CD4-positive, alpha-beta T cell (primary cell): ENCODE measurements around the gene MICAL3. TPM values are rescaled to one million over a fixed set of nuclear protein-coding genes. Genes with fewer than 3 reads are reported as not detected.

Experiments
- ATAC-seq: fragments of 200-7000 bp; cut with Tn5 transposase; one replicate; pipeline ENCODE4 v1.10.0; 2022; ENCODE audit warnings: mild to moderate bottlenecking; ENCODE audit not compliant: poor library complexity
- CTCF ChIA-PET: fragments of 350-600 bp; sonication (Branson Sonifier 250); formaldehyde crosslinking; loops from one replicate; lab custom pipeline; 2021; ENCODE audit warnings: antibody characterized with exemption, inconsistent platforms; lab: Charles Lee
- POLR2A ChIA-PET: fragments of 350-600 bp; sonication (Branson Sonifier 250); formaldehyde crosslinking; loops from one replicate; lab custom pipeline; 2021; ENCODE audit warnings: antibody characterized with exemption, inconsistent platforms; lab: Charles Lee
- DNase-seq, 14 experiments: peaks; one replicate each; pipeline ENCODE4 v3.0.0-alpha.2; 2013 to 2020; ENCODE audit warnings: mixed read lengths in 2 of 14
- H3K27ac ChIP-seq, 2 donors: one replicate each; pipeline versions ENCODE4 v1.5.1 to v1.7.0; 2013; ENCODE audit warnings: low read length in 2 of 2, low read depth in 1 of 2, mild to moderate bottlenecking in 1 of 2
- H3K27me3 ChIP-seq, 2 experiments: 1 replicate in 1 of 2; 2 replicates in 1 of 2; pipeline versions ENCODE4 v1.6.1 to v1.7.0; 2013; ENCODE audit warnings: low read length in 2 of 2, control low read depth in 1 of 2, mild to moderate bottlenecking in 1 of 2, moderate library complexity in 1 of 2; ENCODE audit not compliant: insufficient read depth in 2 of 2, control insufficient read depth in 1 of 2
- H3K36me3 ChIP-seq: one replicate; pipeline ENCODE4 v1.6.1; 2013; ENCODE audit warnings: low read length, control low read depth; ENCODE audit not compliant: insufficient read depth
- H3K4me1 ChIP-seq: one replicate; pipeline ENCODE4 v1.6.1; 2013; ENCODE audit warnings: low read length, control low read depth; ENCODE audit not compliant: insufficient read depth
- H3K4me3 ChIP-seq: one replicate; pipeline ENCODE4 v1.5.1; 2013; ENCODE audit warnings: mild to moderate bottlenecking, low read length, moderate library complexity
- H3K9me3 ChIP-seq, 2 experiments: 1 replicate in 1 of 2; 2 replicates in 1 of 2; pipeline versions ENCODE4 v1.6.1 to v1.7.0; 2013; ENCODE audit warnings: low read length in 2 of 2, mild to moderate bottlenecking in 2 of 2, control low read depth in 1 of 2, moderate library complexity in 1 of 2; ENCODE audit not compliant: control insufficient read depth in 1 of 2, insufficient read depth in 1 of 2
- H3K27ac Mint-ChIP-seq: one replicate; pipeline ENCODE4 v1.8.0; 2020; ENCODE audit warnings: mixed read lengths
- H3K27me3 Mint-ChIP-seq: one replicate; pipeline ENCODE4 v1.8.0; 2021; ENCODE audit warnings: mixed read lengths
- H3K36me3 Mint-ChIP-seq: one replicate; pipeline ENCODE4 v1.8.0; 2021; ENCODE audit warnings: low read depth, mixed read lengths
- H3K4me1 Mint-ChIP-seq: one replicate; pipeline ENCODE4 v1.8.0; 2021; ENCODE audit warnings: low read depth, mixed read lengths
- H3K4me3 Mint-ChIP-seq: one replicate; pipeline ENCODE4 v1.8.0; 2020; ENCODE audit warnings: mild to moderate bottlenecking, mixed read lengths
- H3K9me3 Mint-ChIP-seq: one replicate; pipeline ENCODE4 v1.8.0; 2020; ENCODE audit warnings: mixed read lengths
- intact Hi-C, 2 experiments: fragments of 100-400 bp; cut with DNase I in 1 of 2; cut with micrococcal nuclease in 1 of 2; formaldehyde crosslinking; loops; one replicate each; pipeline versions ENCODE4 v1.15.1 to v1.9.0; 2023 to 2025; cut with DNase I, micrococcal nuclease
- total RNA-seq, 174 experiments: library from RNA in 2 of 174; stranded (reverse) in 2 of 174; gene quantifications; one replicate each; pipeline ENCODE4 v1.2.3 and lab custom pipeline; 2021 to 2026
- TF ChIP-seq, protein P1 (sequence below): fragments of 200-600 bp; IDR thresholded peaks from one replicate; pipeline ENCODE4 v1.8.0; 2022; ENCODE audit warnings: antibody characterized with exemption, mild to moderate bottlenecking

The MICAL3 gene
- total RNA-seq, 2 experiments from 2014 or later = 9.4 to 9.9 TPM

DNA sequence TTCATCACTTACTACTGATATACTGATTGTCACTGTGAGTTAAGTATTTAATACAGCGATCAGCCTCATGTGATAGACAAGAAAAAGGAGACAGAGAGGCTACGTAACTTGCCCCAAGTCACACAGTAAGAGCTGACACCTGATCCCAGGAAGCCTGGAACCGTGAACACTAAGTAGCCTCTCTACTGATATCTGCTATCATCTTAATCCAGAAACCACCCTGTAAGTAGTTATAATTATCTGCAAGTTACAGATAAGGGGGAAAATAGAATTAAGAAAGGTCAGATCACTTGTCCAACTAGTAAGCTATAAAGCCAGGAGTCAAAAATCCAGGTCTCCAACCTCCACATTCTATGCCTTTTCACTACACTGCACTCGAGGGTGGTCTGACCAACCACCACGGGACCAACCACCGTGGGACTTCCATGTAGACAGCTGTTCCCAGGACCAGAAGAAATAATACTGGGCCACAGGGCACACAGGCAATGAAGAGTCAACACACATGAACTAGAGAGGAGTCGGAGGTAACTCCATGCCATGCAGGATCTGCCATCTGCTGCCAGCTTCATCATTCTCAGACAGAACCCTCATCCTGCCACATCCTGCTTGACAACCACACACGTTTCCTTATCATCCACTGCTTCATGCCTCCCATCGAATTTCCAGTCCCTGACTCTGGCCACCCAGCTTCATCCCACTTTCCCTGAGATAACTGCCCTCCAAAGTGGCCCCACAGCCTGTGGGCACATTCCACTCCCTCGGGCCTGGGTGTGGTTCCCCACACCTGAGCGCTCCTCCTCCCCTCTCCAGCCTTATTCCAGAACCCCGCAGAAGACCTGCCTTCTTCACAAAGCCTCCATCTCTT, 58.6 kb downstream of the MICAL3 start:
- no peak overlapping the region for H3K27ac ChIP-seq
- Mint-ChIP-seq H3K27ac (no peak overlapping the region), H3K36me3 (no peaks in the 10 kb centered on the region)

DNA sequence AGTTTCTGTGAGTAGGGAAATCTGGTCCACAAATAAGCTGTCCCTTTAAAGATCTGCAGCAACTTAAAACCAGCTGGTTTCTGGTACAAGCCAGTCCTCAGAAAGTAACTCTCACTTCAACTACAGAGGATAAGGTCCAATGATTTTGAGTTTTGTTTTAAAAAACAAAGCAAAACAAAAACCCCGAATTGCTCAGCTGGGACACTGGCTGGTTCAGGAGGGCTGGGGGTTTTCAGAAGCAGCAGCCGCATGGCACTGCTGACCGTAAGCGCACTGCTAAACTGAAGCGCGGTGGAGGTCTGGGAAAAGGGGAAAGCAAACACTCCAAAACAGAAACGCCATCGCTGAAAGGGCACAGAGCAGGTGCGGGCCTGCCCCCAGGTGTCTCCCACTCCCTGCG, 59.7 kb downstream of the MICAL3 start:
- Histone ChIP-seq H3K4me1 (no peaks in the 10 kb centered on the region), H3K4me3 (no peak overlapping the region), H3K27me3 (no peaks in the 10 kb centered on the region), H3K27ac (no peak overlapping the region), H3K9me3 (no peaks in the 10 kb centered on the region), H3K36me3 (peaks cover 3% of the 10 kb centered on the region)
- DNase-seq (no peak), ATAC-seq (no peak)
- Mint-ChIP-seq H3K4me1 (no peaks in the 10 kb centered on the region), H3K9me3 (no peaks in the 10 kb centered on the region), H3K27me3 (no peaks in the 10 kb centered on the region), H3K4me3 (no peak overlapping the region), H3K36me3 (no peaks in the 10 kb centered on the region), H3K27ac (no peak overlapping the region)
- ChIA-PET CTCF (no interaction called here), POLR2A (no interaction called here)
- intact Hi-C loops = no loop called here
- TF ChIP-seq, protein P1, sequence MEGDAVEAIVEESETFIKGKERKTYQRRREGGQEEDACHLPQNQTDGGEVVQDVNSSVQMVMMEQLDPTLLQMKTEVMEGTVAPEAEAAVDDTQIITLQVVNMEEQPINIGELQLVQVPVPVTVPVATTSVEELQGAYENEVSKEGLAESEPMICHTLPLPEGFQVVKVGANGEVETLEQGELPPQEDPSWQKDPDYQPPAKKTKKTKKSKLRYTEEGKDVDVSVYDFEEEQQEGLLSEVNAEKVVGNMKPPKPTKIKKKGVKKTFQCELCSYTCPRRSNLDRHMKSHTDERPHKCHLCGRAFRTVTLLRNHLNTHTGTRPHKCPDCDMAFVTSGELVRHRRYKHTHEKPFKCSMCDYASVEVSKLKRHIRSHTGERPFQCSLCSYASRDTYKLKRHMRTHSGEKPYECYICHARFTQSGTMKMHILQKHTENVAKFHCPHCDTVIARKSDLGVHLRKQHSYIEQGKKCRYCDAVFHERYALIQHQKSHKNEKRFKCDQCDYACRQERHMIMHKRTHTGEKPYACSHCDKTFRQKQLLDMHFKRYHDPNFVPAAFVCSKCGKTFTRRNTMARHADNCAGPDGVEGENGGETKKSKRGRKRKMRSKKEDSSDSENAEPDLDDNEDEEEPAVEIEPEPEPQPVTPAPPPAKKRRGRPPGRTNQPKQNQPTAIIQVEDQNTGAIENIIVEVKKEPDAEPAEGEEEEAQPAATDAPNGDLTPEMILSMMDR = no peak

More for the DNA sequence above, 58.6 kb downstream of the MICAL3 start:
- Mint-ChIP-seq H3K4me1 (no peaks in the 10 kb centered on the region), H3K27me3 (no peaks in the 10 kb centered on the region), H3K4me3 (no peak overlapping the region), H3K9me3 (no peaks in the 10 kb centered on the region)
- ChIA-PET POLR2A (no interaction called here), CTCF (no interaction called here)
- ATAC-seq (no peak), DNase-seq (no peak)
- no peaks in the 10 kb centered on the region for H3K4me1 ChIP-seq
- H3K27me3 ChIP-seq = no peaks in the 10 kb centered on the region
- H3K9me3 ChIP-seq = no peaks in the 10 kb centered on the region
- TF ChIP-seq, protein P1 = no peak
- H3K36me3 ChIP-seq = peaks cover 9% of the 10 kb centered on the region
- H3K4me3 ChIP-seq = no peak overlapping the region
- intact Hi-C loops = no loop called here

DNA sequence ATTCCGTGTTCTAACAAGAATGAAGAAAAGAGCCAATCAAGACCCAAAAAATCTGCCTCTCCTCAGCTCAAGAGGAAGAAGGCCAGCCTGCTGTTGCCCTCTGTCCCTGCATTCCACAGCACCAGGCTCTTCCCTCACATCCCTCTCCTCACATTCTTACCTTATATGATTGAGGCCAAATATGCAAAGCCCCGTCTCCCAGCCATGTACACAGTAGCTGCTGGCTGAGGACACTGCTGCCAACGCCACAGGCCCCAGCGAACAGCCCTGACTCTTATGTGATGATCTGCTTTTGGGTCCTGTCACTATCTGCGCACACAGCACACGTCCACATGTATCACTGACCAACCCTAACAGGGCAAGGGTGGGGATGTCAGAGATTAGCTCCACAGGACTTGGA, 60.2 kb downstream of the MICAL3 start:
- H3K4me3 ChIP-seq = no peak overlapping the region
- Mint-ChIP-seq H3K9me3 (no peaks in the 10 kb centered on the region), H3K36me3 (no peaks in the 10 kb centered on the region), H3K27me3 (no peaks in the 10 kb centered on the region), H3K4me3 (no peak overlapping the region), H3K27ac (no peak overlapping the region), H3K4me1 (no peaks in the 10 kb centered on the region)
- ATAC-seq (no peak), DNase-seq (no peak)
- H3K27ac ChIP-seq = no peak overlapping the region
- H3K36me3 ChIP-seq = no peaks in the 10 kb centered on the region
- CTCF ChIA-PET = no interaction called here
- H3K27me3 ChIP-seq = no peaks in the 10 kb centered on the region
- POLR2A ChIA-PET = no interaction called here
- TF ChIP-seq, protein P1 = no peak
- no peaks in the 10 kb centered on the region for H3K9me3 ChIP-seq
- H3K4me1 ChIP-seq = no peaks in the 10 kb centered on the region
- intact Hi-C loops = no loop called here
